Effector memory CD8-positive, alpha-beta T cell (primary cell): ENCODE data around the gene SYPL2.

Experiments
- ATAC-seq: fragments of 150-1000 bp; cut with Tn5 transposase; replicated peaks from 2 replicates; pipeline ENCODE4 v1.10.0; 2021; ENCODE audit warnings: mild to moderate bottlenecking, moderate library complexity
- DNase-seq, 3 experiments: peaks; one replicate each; pipeline ENCODE4 v3.0.0; 2021
- H3K27ac Mint-ChIP-seq, 2 donors: one replicate each; pipeline ENCODE4 v1.8.0; 2022; ENCODE audit warnings: mild to moderate bottlenecking in 2 of 2, mixed read lengths in 2 of 2, moderate library complexity in 2 of 2
- H3K27me3 Mint-ChIP-seq, 2 donors: one replicate each; pipeline ENCODE4 v1.8.0; 2022; ENCODE audit warnings: mixed read lengths in 2 of 2
- H3K36me3 Mint-ChIP-seq: one replicate; pipeline ENCODE4 v1.8.0; 2022; ENCODE audit warnings: mild to moderate bottlenecking, moderate library complexity, mixed read lengths; ENCODE audit not compliant: insufficient read depth
- H3K4me1 Mint-ChIP-seq, 2 donors: one replicate each; pipeline ENCODE4 v1.8.0; 2022; ENCODE audit warnings: low read depth in 2 of 2, mixed read lengths in 2 of 2
- H3K4me3 Mint-ChIP-seq, 2 donors: one replicate each; pipeline ENCODE4 v1.8.0; 2022; ENCODE audit warnings: mild to moderate bottlenecking in 2 of 2, mixed read lengths in 2 of 2, moderate library complexity in 2 of 2
- H3K9me3 Mint-ChIP-seq, 2 donors: one replicate each; pipeline ENCODE4 v1.8.0; 2022; ENCODE audit warnings: mixed read lengths in 2 of 2

Gene SYPL2

DNA sequence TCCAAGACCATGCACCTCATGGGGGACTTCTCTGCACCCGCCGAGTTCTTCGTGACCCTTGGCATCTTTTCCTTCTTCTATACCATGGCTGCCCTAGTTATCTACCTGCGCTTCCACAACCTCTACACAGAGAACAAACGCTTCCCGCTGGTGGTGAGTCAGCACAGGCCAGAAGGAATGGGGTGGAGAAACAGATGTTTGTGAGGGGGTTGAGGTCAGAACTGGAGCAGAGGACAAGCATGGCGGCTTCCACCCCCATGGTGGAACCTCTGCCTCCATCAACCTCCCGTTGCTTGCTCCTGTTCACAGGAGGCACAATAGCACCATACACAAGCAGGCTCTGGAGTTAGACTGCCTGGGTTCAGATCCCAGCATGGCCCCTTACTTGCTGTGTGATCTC lies 10.5 kb downstream of the SYPL2 start:
- no peak overlapping the region for H3K4me3 Mint-ChIP-seq
- H3K4me1 Mint-ChIP-seq = peaks cover 0 to 4% of the 10 kb centered on the region in 2 donors
- no peak for ATAC-seq
- no peaks in the 10 kb centered on the region for H3K36me3 Mint-ChIP-seq
- H3K9me3 Mint-ChIP-seq = no peaks in the 10 kb centered on the region
- DNase-seq = no peak
- no peak overlapping the region for H3K27ac Mint-ChIP-seq
- H3K27me3 Mint-ChIP-seq = peaks cover 65 to 90% of the 10 kb centered on the region in 2 donors

GRCh38 chr1:109477821-109478220 lies 11.5 kb downstream of the SYPL2 start:
- ATAC-seq (no peak), DNase-seq (no peak)
- no peak overlapping the region for H3K27ac Mint-ChIP-seq
- no peak overlapping the region for H3K4me3 Mint-ChIP-seq
- peaks cover 57 to 80% of the 10 kb centered on the region in 2 donors for H3K27me3 Mint-ChIP-seq
- H3K36me3 Mint-ChIP-seq = no peaks in the 10 kb centered on the region
- peaks cover 4 to 7% of the 10 kb centered on the region in 2 donors for H3K4me1 Mint-ChIP-seq
- no peaks in the 10 kb centered on the region for H3K9me3 Mint-ChIP-seq

DNA sequence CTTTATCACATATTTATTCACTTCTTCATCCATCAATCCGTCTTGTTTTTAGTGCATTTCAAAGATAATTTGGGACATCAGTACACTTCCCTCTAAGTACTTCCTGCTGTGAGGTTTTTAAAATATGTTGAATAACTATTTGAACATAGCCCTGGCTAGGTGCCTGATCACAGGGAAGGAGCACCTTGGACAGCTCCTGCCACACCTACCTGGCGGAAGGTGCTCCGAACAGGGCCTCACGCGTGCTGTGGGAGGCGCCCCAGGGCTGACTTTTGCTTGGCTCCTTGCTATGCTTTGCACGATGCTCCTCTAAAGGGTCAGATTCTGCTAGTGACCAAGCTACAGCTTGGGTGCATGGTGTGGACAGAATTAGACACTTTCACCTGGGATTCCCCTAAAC lies 12.5 kb downstream of the SYPL2 start:
- ATAC-seq (no peak), DNase-seq (no peak)
- Mint-ChIP-seq H3K27ac (no peak overlapping the region), H3K27me3 (peaks cover 49 to 70% of the 10 kb centered on the region in 2 donors), H3K4me3 (no peak overlapping the region), H3K9me3 (no peaks in the 10 kb centered on the region), H3K36me3 (peaks cover 3% of the 10 kb centered on the region), H3K4me1 (peaks cover 10 to 12% of the 10 kb centered on the region in 2 donors)

GRCh38 chr1:109479311-109479710 lies 13.0 kb downstream of the SYPL2 start:
- ATAC-seq (no peak), DNase-seq (no peak)
- no peak overlapping the region for H3K4me3 Mint-ChIP-seq
- H3K27ac Mint-ChIP-seq = no peak overlapping the region
- H3K9me3 Mint-ChIP-seq = no peaks in the 10 kb centered on the region
- peaks cover 3% of the 10 kb centered on the region for H3K36me3 Mint-ChIP-seq
- peaks cover 13 to 15% of the 10 kb centered on the region in 2 donors for H3K4me1 Mint-ChIP-seq
- peaks cover 47 to 65% of the 10 kb centered on the region in 2 donors for H3K27me3 Mint-ChIP-seq

GRCh38 chr1:109479901-109480300 lies 13.6 kb downstream of the SYPL2 start:
- peaks cover 43 to 61% of the 10 kb centered on the region in 2 donors for H3K27me3 Mint-ChIP-seq
- H3K36me3 Mint-ChIP-seq = peaks cover 8% of the 10 kb centered on the region
- no peaks in the 10 kb centered on the region for H3K9me3 Mint-ChIP-seq
- no peak for ATAC-seq
- H3K4me1 Mint-ChIP-seq = peaks cover 19 to 21% of the 10 kb centered on the region in 2 donors
- no peak overlapping the region for H3K4me3 Mint-ChIP-seq
- no peak overlapping the region for H3K27ac Mint-ChIP-seq
- no peak for DNase-seq

- H3K27me3 Mint-ChIP-seq = peaks cover 29 to 44% of the 10 kb centered on the region in 2 donors
- H3K36me3 Mint-ChIP-seq = peaks cover 8% of the 10 kb centered on the region
- H3K4me3 Mint-ChIP-seq = no peak overlapping the region
- DNase-seq (no peak), ATAC-seq (no peak)
- H3K27ac Mint-ChIP-seq = no peak overlapping the region
- H3K4me1 Mint-ChIP-seq = peaks cover 20 to 27% of the 10 kb centered on the region in 2 donors
- H3K9me3 Mint-ChIP-seq = no peaks in the 10 kb centered on the region
Measured at GRCh38 chr1:109481646-109482045, 15.3 kb downstream of the SYPL2 start.

GRCh38 chr1:109482242-109482641 lies 15.9 kb downstream of the SYPL2 start:
- H3K9me3 Mint-ChIP-seq = no peaks in the 10 kb centered on the region
- no peak overlapping the region for H3K27ac Mint-ChIP-seq

GRCh38 chr1:109482791-109483671 lies 16.7 kb downstream of the SYPL2 start:
- no peaks in the 10 kb centered on the region for H3K9me3 Mint-ChIP-seq
- DNase-seq (peak in 1 of 3 experiments; percentile 36), ATAC-seq (peak; percentile 58)
- H3K27me3 Mint-ChIP-seq = peaks cover 16 to 30% of the 10 kb centered on the region in 2 donors
- peak overlapping the region; percentile 93 to 98 for H3K4me3 Mint-ChIP-seq
- peaks cover 14% of the 10 kb centered on the region for H3K36me3 Mint-ChIP-seq
- H3K4me1 Mint-ChIP-seq = peaks cover 20 to 27% of the 10 kb centered on the region in 2 donors
- peak overlapping the region; percentile 90 to 92 for H3K27ac Mint-ChIP-seq

More at GRCh38 chr1:109482242-109482641, 15.9 kb downstream of the SYPL2 start:
- no peak for ATAC-seq
- Mint-ChIP-seq H3K4me3 (peak overlapping the region; percentile 93 to 98), H3K36me3 (peaks cover 10% of the 10 kb centered on the region), H3K4me1 (peaks cover 20 to 27% of the 10 kb centered on the region in 2 donors), H3K27me3 (peaks cover 24 to 38% of the 10 kb centered on the region in 2 donors)
- DNase-seq = no peak

DNA sequence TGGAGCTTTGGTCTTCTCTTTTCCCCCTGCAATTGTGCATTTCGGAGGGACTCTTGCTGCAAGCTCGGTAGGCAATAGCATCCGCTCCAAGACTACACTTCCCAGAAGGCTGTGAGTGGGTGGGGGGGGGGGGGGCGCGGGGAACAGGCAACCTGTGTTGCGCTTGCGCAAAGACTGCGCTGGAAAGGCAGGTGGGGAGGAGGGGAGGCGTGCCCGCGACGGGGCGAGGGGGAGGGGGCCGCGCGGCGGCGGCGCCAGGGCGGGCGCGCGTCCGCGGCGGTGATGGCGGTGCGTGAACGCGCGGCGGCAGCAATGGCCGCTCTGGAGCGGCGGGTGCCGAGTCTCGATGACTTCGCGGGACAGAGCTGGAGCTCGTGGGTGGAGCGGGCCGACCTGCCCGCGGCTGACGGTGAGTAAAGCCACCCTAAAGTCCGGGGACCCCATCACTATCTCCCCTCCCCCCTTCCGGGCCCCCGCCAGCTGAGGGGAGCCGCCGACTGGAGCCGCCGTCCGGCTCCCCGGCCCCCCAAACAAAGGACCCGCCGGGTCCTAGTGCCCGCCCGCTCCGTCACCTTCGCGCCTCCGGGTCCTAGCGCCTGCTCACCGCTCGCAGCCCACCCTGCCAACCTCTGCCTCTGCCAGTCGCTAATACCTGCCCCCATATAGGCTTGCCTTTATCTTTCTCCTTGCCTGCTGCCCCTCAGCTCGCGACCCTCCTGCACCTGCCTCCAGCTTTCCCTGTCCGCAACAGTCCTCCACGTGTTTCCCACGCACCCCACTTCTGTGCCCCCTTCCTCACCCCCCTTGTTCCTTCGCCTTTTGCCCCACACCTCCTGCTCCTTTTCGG lies 17.5 kb downstream of the SYPL2 start, which contains the start of gene ATXN7L2:
Gene ATXN7L2, plus strand, starts transcription at position 234 of the 847 bp plus-strand sequence. Its CDS starts 49 bp downstream, at position 283.
- Mint-ChIP-seq H3K4me1 (peaks cover 18 to 27% of the 10 kb centered on the region in 2 donors), H3K36me3 (peaks cover 18% of the 10 kb centered on the region), H3K4me3 (peak within 1 kb of the TSS; percentile 93 to 98), H3K9me3 (no peaks in the 10 kb centered on the region), H3K27ac (peak within 1 kb of the TSS; percentile 90 to 92), H3K27me3 (peaks cover 9 to 21% of the 10 kb centered on the region in 2 donors)
- peak; percentile 78 for ATAC-seq
- peak; percentile 82 to 87 (median 84) for DNase-seq

DNA sequence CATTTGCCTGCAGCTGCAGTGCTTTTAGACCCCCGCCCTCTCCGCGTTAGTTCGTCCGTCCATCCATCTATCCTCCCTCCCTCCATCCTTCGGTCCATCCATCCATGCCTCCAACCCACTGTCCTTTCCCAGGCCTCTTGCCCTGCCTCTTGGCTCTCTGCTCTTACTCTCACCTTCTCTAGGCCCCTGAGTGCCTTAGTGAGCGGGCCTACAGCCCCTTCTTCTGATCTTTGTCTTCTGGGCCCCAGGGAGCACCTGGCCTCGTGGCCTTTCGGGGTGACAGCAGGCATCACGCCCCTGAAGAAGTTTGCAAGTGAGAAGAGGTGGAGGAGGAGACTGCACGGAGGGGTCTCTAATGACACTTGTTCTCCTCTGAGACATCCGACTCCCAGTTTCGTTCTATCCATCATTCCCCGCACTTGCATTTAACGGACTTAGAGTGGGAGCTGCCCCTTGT lies 18.2 kb downstream of the SYPL2 start:
- Mint-ChIP-seq H3K4me1 (peaks cover 17 to 27% of the 10 kb centered on the region in 2 donors), H3K4me3 (peak overlapping the region; percentile 93 to 98), H3K27me3 (peaks cover 2 to 15% of the 10 kb centered on the region in 2 donors), H3K27ac (peak overlapping the region; percentile 90 to 92), H3K36me3 (peaks cover 22% of the 10 kb centered on the region), H3K9me3 (no peaks in the 10 kb centered on the region)
- DNase-seq (no peak), ATAC-seq (no peak)

DNA sequence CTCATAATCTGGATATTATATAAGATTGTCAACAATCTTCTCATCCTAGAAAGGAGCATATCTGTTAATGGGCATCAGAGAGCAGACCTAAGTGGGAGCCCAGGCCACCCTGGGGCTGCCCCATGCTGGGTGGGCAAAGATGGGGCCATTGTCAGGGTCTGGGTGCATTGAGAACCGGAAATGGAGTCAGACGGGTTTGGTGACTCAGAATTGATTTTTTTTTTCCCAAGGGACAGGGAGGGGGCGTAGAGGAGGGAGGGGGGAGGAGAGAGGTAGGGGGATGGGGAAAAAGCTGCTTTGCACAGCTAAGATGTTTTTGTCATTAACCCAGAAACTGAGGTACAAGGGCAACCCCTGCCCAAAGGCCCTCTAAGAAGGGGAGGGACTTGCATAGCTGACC lies 18.7 kb downstream of the SYPL2 start:
- Mint-ChIP-seq H3K9me3 (no peaks in the 10 kb centered on the region), H3K27ac (peak overlapping the region; percentile 90 to 92), H3K4me3 (peak overlapping the region; percentile 93 to 98), H3K4me1 (peaks cover 17 to 27% of the 10 kb centered on the region in 2 donors), H3K27me3 (peaks cover 0 to 10% of the 10 kb centered on the region in 2 donors), H3K36me3 (peaks cover 24% of the 10 kb centered on the region)
- DNase-seq (no peak), ATAC-seq (no peak)

GRCh38 chr1:109487261-109487660 lies 20.9 kb downstream of the SYPL2 start:
- peaks cover 30% of the 10 kb centered on the region for H3K36me3 Mint-ChIP-seq
- ATAC-seq (no peak), DNase-seq (no peak)
- no peak overlapping the region for H3K4me3 Mint-ChIP-seq
- peaks cover 26% of the 10 kb centered on the region in 2 donors for H3K4me1 Mint-ChIP-seq
- no peak overlapping the region for H3K27ac Mint-ChIP-seq
- no peaks in the 10 kb centered on the region for H3K27me3 Mint-ChIP-seq
- H3K9me3 Mint-ChIP-seq = no peaks in the 10 kb centered on the region

GRCh38 chr1:109488201-109488600 lies 21.9 kb downstream of the SYPL2 start:
- no peaks in the 10 kb centered on the region for H3K9me3 Mint-ChIP-seq
- ATAC-seq (no peak), DNase-seq (no peak)
- peaks cover 27% of the 10 kb centered on the region for H3K36me3 Mint-ChIP-seq
- H3K4me1 Mint-ChIP-seq = peaks cover 18 to 22% of the 10 kb centered on the region in 2 donors
- no peak overlapping the region for H3K27ac Mint-ChIP-seq
- no peaks in the 10 kb centered on the region for H3K27me3 Mint-ChIP-seq
- no peak overlapping the region for H3K4me3 Mint-ChIP-seq
